PC-3 (cell line): ENCODE measurements around the gene FAM107B. TPM values are rescaled to one million over a fixed set of nuclear protein-coding genes. Genes with fewer than 3 reads are reported as not detected.

Experiments
- ATAC-seq: fragments of 200-7000 bp; cut with Tn5 transposase; 2 replicates; pipeline ENCODE4 v1.9.1; 2020; ENCODE audit warnings: mild to moderate bottlenecking, moderate library complexity
- BruUV-seq: library from RNA; stranded (reverse); fragments of 400-500 nt; replicated peaks from 2 replicates; lab custom pipeline; 2021; lab: Mats Ljungman, UMichigan
- CTCF ChIA-PET: fragments of 300-600 bp; sonication (Branson Sonifier 250); formaldehyde crosslinking; loops from one replicate; lab custom pipeline; 2022; ENCODE audit warnings: antibody characterized with exemption; lab: Charles Lee
- POLR2A ChIA-PET: fragments of 300-600 bp; sonication (Branson Sonifier 250); formaldehyde crosslinking; loops from one replicate; lab custom pipeline; 2022; ENCODE audit warnings: antibody characterized with exemption; ENCODE audit not compliant: unreplicated experiment; lab: Charles Lee
- DNase-seq: peaks from one replicate; pipeline ENCODE4 v3.0.0-alpha.2; 2015
- H2AFZ ChIP-seq: fragments of 300-600 bp; sonication (generic); 2 replicates; pipeline ENCODE4 v1.6.0; 2016; ENCODE audit warnings: antibody characterized with exemption, low read length
- H3F3A ChIP-seq: fragments of 300-600 bp; sonication (generic); one replicate; pipeline ENCODE4 v1.6.0; 2017; ENCODE audit warnings: antibody characterized with exemption, low read length, control low read depth, mild to moderate bottlenecking; ENCODE audit not compliant: unreplicated experiment
- H3K27ac ChIP-seq: fragments of 300-600 bp; sonication (generic); 2 replicates; pipeline ENCODE4 v1.5.1; 2016; ENCODE audit warnings: mild to moderate bottlenecking, low read length
- H3K27me3 ChIP-seq: fragments of 300-600 bp; sonication (generic); 2 replicates; pipeline ENCODE4 v1.6.1; 2016; ENCODE audit warnings: low read length, mixed read lengths
- H3K36me3 ChIP-seq: fragments of 300-600 bp; sonication (generic); 2 replicates; pipeline ENCODE4 v1.6.1; 2016; ENCODE audit warnings: low read depth, mixed run types, low read length, mixed read lengths
- H3K4me1 ChIP-seq: fragments of 300-600 bp; sonication (generic); 2 replicates; pipeline ENCODE4 v1.5.1; 2016; ENCODE audit warnings: low read length; ENCODE audit not compliant: insufficient read depth
- H3K4me2 ChIP-seq: fragments of 300-600 bp; sonication (generic); 2 replicates; pipeline ENCODE4 v1.6.0; 2016; ENCODE audit warnings: low read length
- H3K4me3 ChIP-seq: fragments of 300-600 bp; sonication (generic); 2 replicates; pipeline ENCODE4 v1.5.1; 2016; ENCODE audit warnings: mild to moderate bottlenecking, low read length, mixed read lengths
- H3K79me2 ChIP-seq: fragments of 300-600 bp; sonication (generic); 2 replicates; pipeline ENCODE4 v1.6.1; 2017; ENCODE audit warnings: low read length, mixed read lengths
- H3K9ac ChIP-seq: fragments of 300-600 bp; sonication (generic); 2 replicates; pipeline ENCODE4 v1.6.0; 2016; ENCODE audit warnings: mild to moderate bottlenecking, low read length
- H3K9me2 ChIP-seq: fragments of 300-600 bp; sonication (generic); replicated peaks from 2 replicates; pipeline ENCODE4 v1.6.1; 2016; ENCODE audit warnings: mixed run types, low read length, mixed read lengths
- H3K9me3 ChIP-seq: fragments of 300-600 bp; sonication (generic); 2 replicates; pipeline ENCODE4 v1.6.1; 2016; ENCODE audit warnings: low read length, mixed read lengths
- H4K20me1 ChIP-seq: fragments of 300-600 bp; sonication (generic); 2 replicates; pipeline ENCODE4 v1.6.1; 2016; ENCODE audit warnings: low read length, mixed read lengths
- EZH2 ChIP-seq: fragments of 300-600 bp; sonication (generic); IDR thresholded peaks from one replicate; pipeline ENCODE4 v1.6.1; 2017; ENCODE audit warnings: antibody characterized with exemption, mild to moderate bottlenecking, low read length; ENCODE audit not compliant: unreplicated experiment
- EZH2phosphoT487 ChIP-seq: fragments of 300-600 bp; sonication (generic); IDR thresholded peaks from 2 replicates; pipeline ENCODE4 v1.6.1; 2018; ENCODE audit warnings: mild to moderate bottlenecking, antibody characterized with exemption, low read length, borderline replicate concordance
- intact Hi-C: fragments of 100-400 bp; cut with micrococcal nuclease; formaldehyde crosslinking; loops from 2 replicates; pipeline ENCODE4 v1.9.0; 2023
- total RNA-seq: library from RNA; depleted of rRNA; stranded (reverse); fragments of >200 nt; gene quantifications from 2 replicates; pipeline ENCODE4 v1.2.3, GENCODE V29; 2014
- TF ChIP-seq, protein P1 (sequence below): fragments of 300-600 bp; sonication (generic); conservative IDR thresholded peaks from 2 replicates; pipeline ENCODE4 v1.5.1; 2017; ENCODE audit warnings: antibody characterized with exemption, low read depth, mild to moderate bottlenecking, low read length

The FAM107B gene
- total RNA-seq, 1 experiment from 2014 or later: 36.6 TPM

DNA sequence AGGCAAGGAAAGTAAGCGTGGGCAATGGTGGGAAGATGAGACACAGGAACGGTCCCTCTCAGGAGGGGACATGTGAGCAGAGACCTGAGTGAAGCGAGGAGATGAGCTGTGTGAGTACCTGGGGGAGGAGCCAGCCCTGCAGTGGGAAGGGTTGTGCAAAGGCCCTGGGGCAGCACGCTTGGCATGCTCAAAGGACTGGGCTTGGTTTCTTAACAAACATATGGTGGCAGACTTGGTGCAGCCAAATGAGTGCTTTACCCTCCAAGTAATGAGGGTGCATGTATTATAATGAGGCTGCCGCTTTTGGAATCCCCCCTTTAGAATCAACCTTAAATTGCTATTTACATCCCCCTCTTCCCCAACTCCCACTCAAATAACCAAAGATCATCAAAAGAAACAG is 291.3 kb downstream of the FAM107B start:
- no peaks in the 10 kb centered on the region for H3F3A ChIP-seq
- H3K4me2 ChIP-seq: no peak overlapping the region
- no peak overlapping the region for H3K9ac ChIP-seq
- no peak overlapping the region for H3K27ac ChIP-seq
- H3K4me1 ChIP-seq: no peaks in the 10 kb centered on the region
- no peaks in the 10 kb centered on the region for H3K79me2 ChIP-seq
- no TSS peak for BruUV-seq
- intact Hi-C loops: no loop called here
- ChIA-PET CTCF (no interaction called here), POLR2A (no interaction called here)
- no peaks in the 10 kb centered on the region for H3K9me3 ChIP-seq
- DNase-seq: no peak
- TF ChIP-seq, protein P1, sequence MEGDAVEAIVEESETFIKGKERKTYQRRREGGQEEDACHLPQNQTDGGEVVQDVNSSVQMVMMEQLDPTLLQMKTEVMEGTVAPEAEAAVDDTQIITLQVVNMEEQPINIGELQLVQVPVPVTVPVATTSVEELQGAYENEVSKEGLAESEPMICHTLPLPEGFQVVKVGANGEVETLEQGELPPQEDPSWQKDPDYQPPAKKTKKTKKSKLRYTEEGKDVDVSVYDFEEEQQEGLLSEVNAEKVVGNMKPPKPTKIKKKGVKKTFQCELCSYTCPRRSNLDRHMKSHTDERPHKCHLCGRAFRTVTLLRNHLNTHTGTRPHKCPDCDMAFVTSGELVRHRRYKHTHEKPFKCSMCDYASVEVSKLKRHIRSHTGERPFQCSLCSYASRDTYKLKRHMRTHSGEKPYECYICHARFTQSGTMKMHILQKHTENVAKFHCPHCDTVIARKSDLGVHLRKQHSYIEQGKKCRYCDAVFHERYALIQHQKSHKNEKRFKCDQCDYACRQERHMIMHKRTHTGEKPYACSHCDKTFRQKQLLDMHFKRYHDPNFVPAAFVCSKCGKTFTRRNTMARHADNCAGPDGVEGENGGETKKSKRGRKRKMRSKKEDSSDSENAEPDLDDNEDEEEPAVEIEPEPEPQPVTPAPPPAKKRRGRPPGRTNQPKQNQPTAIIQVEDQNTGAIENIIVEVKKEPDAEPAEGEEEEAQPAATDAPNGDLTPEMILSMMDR: no peak
- TF ChIP-seq EZH2phosphoT487 (no peak), EZH2 (no peak)
- no peaks in the 10 kb centered on the region for H3K9me2 ChIP-seq
- no peak for ATAC-seq
- H2AFZ ChIP-seq: no peak overlapping the region
- no peaks in the 10 kb centered on the region for H3K27me3 ChIP-seq
- no peaks in the 10 kb centered on the region for H3K36me3 ChIP-seq
- no peak overlapping the region for H3K4me3 ChIP-seq
- H4K20me1 ChIP-seq: no peaks in the 10 kb centered on the region

DNA sequence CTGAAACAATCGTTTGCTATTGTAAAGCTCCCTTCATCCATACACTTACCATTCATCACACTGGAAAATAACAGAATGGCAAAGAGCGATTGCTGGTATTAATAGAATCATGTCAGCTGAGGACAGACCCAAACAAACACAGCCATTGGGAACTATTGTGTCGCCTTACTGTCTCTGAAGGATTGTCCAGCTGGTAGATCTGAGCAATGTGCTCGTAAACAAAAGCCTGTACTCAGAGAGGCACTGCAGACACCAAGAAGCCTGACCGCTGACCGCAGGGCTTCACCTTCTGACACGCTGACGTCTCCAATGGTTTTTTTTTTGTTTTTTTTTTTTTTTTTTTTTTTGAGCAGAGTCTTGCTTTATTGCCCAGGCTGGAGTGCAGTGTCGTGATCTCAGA is 292.9 kb downstream of the FAM107B start:
- Histone ChIP-seq H3K79me2 (no peaks in the 10 kb centered on the region), H3K4me1 (no peaks in the 10 kb centered on the region), H2AFZ (no peak overlapping the region), H3K9ac (no peak overlapping the region), H3K27ac (no peak overlapping the region), H3K36me3 (no peaks in the 10 kb centered on the region), H4K20me1 (no peaks in the 10 kb centered on the region), H3K9me3 (no peaks in the 10 kb centered on the region), H3K4me3 (no peak overlapping the region), H3K9me2 (no peaks in the 10 kb centered on the region), H3K4me2 (no peak overlapping the region), H3K27me3 (no peaks in the 10 kb centered on the region), H3F3A (no peaks in the 10 kb centered on the region)
- TF ChIP-seq EZH2phosphoT487 (no peak), EZH2 (no peak)
- TF ChIP-seq, protein P1: no peak
- CTCF ChIA-PET: interaction anchor here (0.6 kb wide), 1 partner anchor 995 kb away, joined by 5 read pairs; no protein-coding TSS in a partner anchor
- POLR2A ChIA-PET: no interaction called here
- intact Hi-C loops: no loop called here
- ATAC-seq (no peak), DNase-seq (no peak)
- BruUV-seq: no TSS peak

DNA sequence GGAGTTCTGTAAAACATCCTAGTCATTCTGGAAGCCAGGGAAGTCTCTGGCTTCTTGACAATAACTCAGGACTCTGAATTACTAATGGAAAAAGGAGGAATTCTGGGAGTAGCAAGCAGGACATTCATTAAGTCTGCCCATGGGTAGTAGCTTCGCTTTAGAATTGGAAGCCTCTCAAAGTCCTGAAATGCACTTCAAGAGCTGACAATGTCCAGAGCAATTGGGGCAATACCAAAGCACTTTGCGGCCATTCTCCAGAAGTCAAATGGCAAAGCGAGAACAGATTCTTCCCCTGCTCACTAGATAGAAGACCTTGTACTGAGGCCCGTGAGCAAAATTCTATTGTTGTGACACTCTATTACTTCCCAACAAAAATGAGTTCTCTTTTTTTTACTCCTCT is 293.7 kb downstream of the FAM107B start:
- DNase-seq (no peak), ATAC-seq (no peak)
- ChIA-PET CTCF (interaction anchor here (0.6 kb wide), 1 partner anchor 994 kb away, joined by 5 read pairs; no protein-coding TSS in a partner anchor), POLR2A (no interaction called here)
- Histone ChIP-seq H3K27ac (no peak overlapping the region), H4K20me1 (no peaks in the 10 kb centered on the region), H3K9me3 (no peaks in the 10 kb centered on the region), H3K4me1 (no peaks in the 10 kb centered on the region), H3K27me3 (no peaks in the 10 kb centered on the region), H3K79me2 (no peaks in the 10 kb centered on the region), H2AFZ (no peak overlapping the region), H3K9ac (no peak overlapping the region), H3F3A (no peaks in the 10 kb centered on the region), H3K36me3 (no peaks in the 10 kb centered on the region), H3K4me3 (no peak overlapping the region), H3K9me2 (no peaks in the 10 kb centered on the region), H3K4me2 (no peak overlapping the region)
- no TSS peak for BruUV-seq
- intact Hi-C loops: no loop called here
- TF ChIP-seq, protein P1: no peak
- no peak for TF ChIP-seq EZH2
